B cell (primary cell): ENCODE data around the gene SNRPD3. TPM values are rescaled to one million over a fixed set of nuclear protein-coding genes. Genes with fewer than 3 reads are reported as not detected.

ENCODE experiments used
- ATAC-seq: fragments of 200-7000 bp; cut with Tn5 transposase; one replicate; pipeline ENCODE4 v1.10.0; 2021; ENCODE audit warnings: low read depth, mild to moderate bottlenecking, moderate number of reproducible peaks, moderate library complexity
- CTCF ChIA-PET: fragments of 350-600 bp; sonication (Branson Sonifier 250); formaldehyde crosslinking; loops from one replicate; lab custom pipeline; 2021; ENCODE audit warnings: antibody characterized with exemption, inconsistent platforms; lab: Charles Lee
- POLR2A ChIA-PET: fragments of 350-600 bp; sonication (Branson Sonifier 250); formaldehyde crosslinking; loops from one replicate; lab custom pipeline; 2021; ENCODE audit warnings: antibody characterized with exemption; lab: Charles Lee
- DNase-seq: peaks from one replicate; pipeline ENCODE4 v3.0.0; 2013
- H2AFZ ChIP-seq: 2 replicates; pipeline ENCODE4 v1.6.1; 2012; ENCODE audit warnings: mild to moderate bottlenecking, low read depth, low read length; ENCODE audit not compliant: insufficient read depth, poor library complexity, severe bottlenecking
- H3K27ac ChIP-seq, 2 donors: 1 replicate in 1 of 2; 2 replicates in 1 of 2; pipeline ENCODE4 v1.5.1; 2012 to 2013; ENCODE audit warnings: low read length in 2 of 2, mild to moderate bottlenecking in 2 of 2, moderate library complexity in 1 of 2
- H3K27me3 ChIP-seq, 4 experiments: fragments of 200-600 bp in 1 of 4; sonication (generic) in 1 of 4; replicated peaks in 1 of 4; 1 replicate in 2 of 4; 2 replicates in 2 of 4; pipeline versions ENCODE4 v1.6.1 to v1.7.0; 2013 to 2016; ENCODE audit warnings: low read length in 3 of 4, mild to moderate bottlenecking in 2 of 4, mixed read lengths in 1 of 4, moderate library complexity in 1 of 4; ENCODE audit not compliant: insufficient read depth in 4 of 4, control insufficient read depth in 3 of 4; ENCODE audit errors: control extremely low read depth in 1 of 4
- H3K36me3 ChIP-seq, 2 experiments: replicated peaks in 1 of 2; 1 replicate in 1 of 2; 2 replicates in 1 of 2; pipeline versions ENCODE4 v1.6.1 to v1.7.1; 2013; ENCODE audit warnings: low read length in 1 of 2; ENCODE audit not compliant: insufficient read depth in 2 of 2, control insufficient read depth in 1 of 2; ENCODE audit errors: control extremely low read depth in 1 of 2, extremely low read depth in 1 of 2
- H3K4me1 ChIP-seq, 2 donors: fragments of 200-600 bp in 1 of 2; sonication (generic) in 1 of 2; 1 replicate in 1 of 2; 2 replicates in 1 of 2; pipeline versions ENCODE4 v1.5.1 to v1.6.1; 2013 to 2017; ENCODE audit warnings: low read length in 2 of 2; ENCODE audit not compliant: control insufficient read depth in 2 of 2, insufficient read depth in 2 of 2
- H3K4me2 ChIP-seq: replicated peaks from 2 replicates; pipeline ENCODE3; 2012; ENCODE audit warnings: mild to moderate bottlenecking, low read depth, low read length; ENCODE audit not compliant: poor library complexity, severe bottlenecking
- H3K4me3 ChIP-seq, 5 experiments: fragments of 200-600 bp in 1 of 5; sonication (generic) in 1 of 5; 1 replicate in 3 of 5; 2 replicates in 2 of 5; pipeline versions ENCODE4 v1.5.1 to v1.7.0; 2011 to 2016; ENCODE audit warnings: low read length in 4 of 5, mild to moderate bottlenecking in 4 of 5, low read depth in 2 of 5, control low read depth in 1 of 5, moderate library complexity in 1 of 5; ENCODE audit not compliant: insufficient read depth in 1 of 5; ENCODE audit errors: control extremely low read depth in 1 of 5, extremely low read depth in 1 of 5
- H3K79me2 ChIP-seq: fragments of 200-600 bp; sonication (generic); one replicate; pipeline ENCODE4 v1.6.0; 2016; ENCODE audit warnings: low read length; ENCODE audit not compliant: control insufficient read depth, insufficient read depth
- H3K9ac ChIP-seq: fragments of 200-600 bp; sonication (generic); 2 replicates; pipeline ENCODE4 v1.6.1; 2017; ENCODE audit warnings: mild to moderate bottlenecking, low read length, moderate library complexity
- H3K9me3 ChIP-seq, 3 donors: one replicate each; pipeline versions ENCODE4 v1.6.1 to v1.7.1; 2013; ENCODE audit warnings: low read length in 2 of 3; ENCODE audit not compliant: control insufficient read depth in 2 of 3, insufficient read depth in 1 of 3; ENCODE audit errors: control extremely low read depth in 1 of 3
- H4K20me1 ChIP-seq: 2 replicates; pipeline ENCODE4 v1.6.0; 2012; ENCODE audit warnings: mild to moderate bottlenecking, low read length; ENCODE audit not compliant: insufficient read depth, control insufficient read depth, poor library complexity, severe bottlenecking
- H3K27ac Mint-ChIP-seq: one replicate; pipeline ENCODE4 v1.8.0; 2021; ENCODE audit warnings: mixed read lengths
- H3K27me3 Mint-ChIP-seq: one replicate; pipeline ENCODE4 v1.8.0; 2021; ENCODE audit warnings: mixed read lengths
- H3K4me1 Mint-ChIP-seq: one replicate; pipeline ENCODE4 v1.8.0; 2021; ENCODE audit warnings: mixed read lengths
- H3K4me3 Mint-ChIP-seq: one replicate; pipeline ENCODE4 v1.8.0; 2021; ENCODE audit warnings: mixed read lengths
- H3K9me3 Mint-ChIP-seq: one replicate; pipeline ENCODE4 v1.8.0; 2022; ENCODE audit warnings: mixed read lengths; ENCODE audit not compliant: insufficient read depth
- EZH2 ChIP-seq: IDR thresholded peaks from 2 replicates; pipeline ENCODE4 v1.6.1; 2012; ENCODE audit warnings: borderline replicate concordance, low read depth, mild to moderate bottlenecking, moderate library complexity, low read length; ENCODE audit not compliant: insufficient read depth, poor library complexity, severe bottlenecking
- WGBS: methylation state at CpG from one replicate; pipeline ENCODE4 v1.1.5; 2013; ENCODE audit warnings: missing lambda C conversion rate; ENCODE audit not compliant: insufficient coverage; 5-methylcytosine and 5-hydroxymethylcytosine counted together
- intact Hi-C: fragments of 100-400 bp; cut with micrococcal nuclease; formaldehyde crosslinking; loops from one replicate; pipeline ENCODE4 v1.10.0; 2022
- polyA plus RNA-seq: library from polyadenylated mRNA; depleted of rRNA; stranded (reverse); fragments of >200 nt; gene quantifications from 2 replicates; pipeline ENCODE4 v1.2.3, GENCODE V29; 2012
- total RNA-seq, 2 donors: library from RNA; stranded (reverse); fragments of 120-200 nt in 1 of 2; gene quantifications; 1 replicate in 1 of 2; 2 replicates in 1 of 2; pipeline versions ENCODE4 v1.2.3 to v1.2.4, GENCODE V29; 2013 to 2022
- TF ChIP-seq, protein P1 (sequence below): fragments of 200-600 bp; IDR thresholded peaks from one replicate; pipeline ENCODE4 v1.8.0; 2022; ENCODE audit warnings: antibody characterized with exemption, mild to moderate bottlenecking

Gene SNRPD3
- total and polyA plus RNA-seq, 2 donors (not counting 1 experiment from before 2014, with no cell fraction given), result 76.7 to 165 TPM

DNA sequence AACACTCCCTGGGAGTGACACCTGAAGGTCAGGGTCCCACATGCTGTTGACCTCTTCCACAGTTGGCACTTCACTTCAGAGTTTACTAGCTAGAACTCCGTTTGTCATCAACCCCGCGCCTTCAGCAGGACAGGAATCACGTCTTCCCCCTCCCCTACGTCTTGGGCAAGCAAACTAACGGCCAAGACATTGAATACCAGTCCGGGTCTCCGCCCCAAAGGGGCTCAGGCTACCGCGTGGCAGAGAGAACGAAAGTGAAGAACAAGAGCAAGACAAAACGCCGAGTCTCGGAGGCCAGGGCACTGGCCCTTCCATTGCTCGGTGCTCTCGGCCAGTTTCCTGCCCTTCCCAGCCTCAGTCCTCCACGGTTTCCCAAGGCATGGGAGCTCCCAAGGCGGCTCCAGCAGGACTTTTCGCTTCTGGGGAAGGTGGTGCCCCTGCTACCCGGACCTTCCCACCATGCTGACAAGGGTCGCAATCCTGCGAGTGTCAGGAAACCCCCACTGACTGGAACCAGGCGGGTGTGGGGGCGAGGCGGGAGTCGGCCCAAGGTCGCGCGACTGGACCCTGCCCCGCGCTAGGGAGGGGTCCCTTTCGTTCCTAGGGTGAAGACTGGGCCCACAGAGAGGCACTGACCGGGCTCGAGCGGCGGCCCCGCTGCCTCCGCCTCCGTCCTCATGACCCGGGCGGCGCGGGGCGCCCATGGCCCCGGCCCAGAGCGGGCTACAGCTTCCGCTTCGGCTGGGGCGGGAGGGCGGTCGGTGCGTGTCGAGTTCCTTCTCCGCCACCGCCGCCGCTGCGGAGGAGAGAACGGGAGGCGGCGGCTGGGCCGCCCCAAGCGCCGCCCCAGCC is 1.3 kb upstream of the SNRPD3 start, which contains the start of gene GUCD1:
Gene GUCD1, minus strand, starts transcription at position 826 of the 852 bp plus-strand sequence. Its CDS starts 147 bp downstream, at position 679.
- H3K36me3 ChIP-seq, result peaks cover 6 to 50% of the 10 kb centered on the region in 2 experiments
- peak within 1 kb of the TSS; percentile 87 to 96 for H3K27ac ChIP-seq
- ChIA-PET CTCF (interaction anchor here (1.0 to 1.6 kb wide), 2 partner anchors 120 to 398 kb away, joined by 3 to 4 read pairs; no protein-coding TSS in a partner anchor), POLR2A (interaction anchor here (0.7 to 3.8 kb wide), 6 partner anchors 52 to 661 kb away, joined by 3 to 14 read pairs (median 6); partner anchors contain the start of genes ADORA2A and MIF)
- ATAC-seq (no peak), DNase-seq (no peak)
- Mint-ChIP-seq H3K27ac (peak within 1 kb of the TSS; percentile 98), H3K27me3 (no peaks in the 10 kb centered on the region), H3K4me3 (peak within 1 kb of the TSS; percentile 99), H3K4me1 (peaks cover 83% of the 10 kb centered on the region), H3K9me3 (no peaks in the 10 kb centered on the region)
- no peaks in the 10 kb centered on the region for H3K27me3 ChIP-seq
- intact Hi-C loops, result loop anchor here (1.0 to 10.0 kb wide), 7 partner anchors 120 to 1482 kb away; partner anchors contain the start of genes ADORA2A, GNAZ, RAB36 and RSPH14
- TF ChIP-seq EZH2, result no peak
- TF ChIP-seq, protein P1, sequence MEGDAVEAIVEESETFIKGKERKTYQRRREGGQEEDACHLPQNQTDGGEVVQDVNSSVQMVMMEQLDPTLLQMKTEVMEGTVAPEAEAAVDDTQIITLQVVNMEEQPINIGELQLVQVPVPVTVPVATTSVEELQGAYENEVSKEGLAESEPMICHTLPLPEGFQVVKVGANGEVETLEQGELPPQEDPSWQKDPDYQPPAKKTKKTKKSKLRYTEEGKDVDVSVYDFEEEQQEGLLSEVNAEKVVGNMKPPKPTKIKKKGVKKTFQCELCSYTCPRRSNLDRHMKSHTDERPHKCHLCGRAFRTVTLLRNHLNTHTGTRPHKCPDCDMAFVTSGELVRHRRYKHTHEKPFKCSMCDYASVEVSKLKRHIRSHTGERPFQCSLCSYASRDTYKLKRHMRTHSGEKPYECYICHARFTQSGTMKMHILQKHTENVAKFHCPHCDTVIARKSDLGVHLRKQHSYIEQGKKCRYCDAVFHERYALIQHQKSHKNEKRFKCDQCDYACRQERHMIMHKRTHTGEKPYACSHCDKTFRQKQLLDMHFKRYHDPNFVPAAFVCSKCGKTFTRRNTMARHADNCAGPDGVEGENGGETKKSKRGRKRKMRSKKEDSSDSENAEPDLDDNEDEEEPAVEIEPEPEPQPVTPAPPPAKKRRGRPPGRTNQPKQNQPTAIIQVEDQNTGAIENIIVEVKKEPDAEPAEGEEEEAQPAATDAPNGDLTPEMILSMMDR, result no peak
- peak within 1 kb of the TSS; percentile 98 for H2AFZ ChIP-seq
- peaks cover 67 to 75% of the 10 kb centered on the region in 2 donors for H3K4me1 ChIP-seq
- peaks cover 87% of the 10 kb centered on the region for H3K79me2 ChIP-seq
- H4K20me1 ChIP-seq, result peaks cover 63% of the 10 kb centered on the region
- under 1% methylated on average over 63 of the region's 64 CpGs for WGBS
- H3K9ac ChIP-seq, result peak within 1 kb of the TSS; percentile 97
- no peaks in the 10 kb centered on the region for H3K9me3 ChIP-seq
- H3K4me2 ChIP-seq, result peak within 1 kb of the TSS; percentile 83
- H3K4me3 ChIP-seq, result peak within 1 kb of the TSS; percentile 81 to 99 (median 96)
